K562 (cell line): Measurements from ENCODE around the gene METRN. TPM values are rescaled to one million over a fixed set of nuclear protein-coding genes. Genes with fewer than 3 reads are reported as not detected.

Source experiments
- KDM2B ChIP-seq: fragments of 250-450 bp; sonication (Bioruptor Pico); IDR thresholded peaks from 2 replicates; pipeline ENCODE4 v1.8.0; 2021; ENCODE audit warnings: mild to moderate bottlenecking, moderate library complexity
- LCOR ChIP-seq: sonication (generic); formaldehyde crosslinking; IDR thresholded peaks from 2 replicates; pipeline ENCODE4 v1.8.0; 2022; ENCODE audit warnings: mild to moderate bottlenecking, missing genetic modification reagents
- POU5F1 ChIP-seq: fragments of 150-350 bp; IDR thresholded peaks from 2 replicates; pipeline ENCODE4 v1.6.1; 2014; ENCODE audit warnings: borderline replicate concordance, low read length, low read depth, mild to moderate bottlenecking; ENCODE audit not compliant: partially characterized antibody
- SIN3B ChIP-seq: fragments of 450-650 bp; IDR thresholded peaks from 2 replicates; pipeline ENCODE4 v1.6.1; 2017; ENCODE audit warnings: low read depth, mild to moderate bottlenecking, moderate library complexity
- XRCC3 ChIP-seq: fragments of 450-650 bp; IDR thresholded peaks from 2 replicates; pipeline ENCODE4 v1.6.1; 2017; ENCODE audit warnings: mild to moderate bottlenecking, moderate library complexity
- ZKSCAN1 ChIP-seq: fragments of 150-350 bp; IDR thresholded peaks from 2 replicates; pipeline ENCODE4 v1.6.1; 2016; ENCODE audit warnings: low read depth, low read length
- ZNF274 ChIP-seq: IDR thresholded peaks from 2 replicates; pipeline ENCODE4 v1.6.1; 2011; ENCODE audit warnings: low read depth, mild to moderate bottlenecking, low read length, moderate library complexity, borderline replicate concordance
- polyA plus RNA-seq, 8 experiments: library from polyadenylated mRNA; depleted of rRNA in 4 of 8; stranded (reverse) in 5 of 8; unstranded in 3 of 8; fragments of >200 nt; fragmentation: Nextera tagmentation in 2 of 8; fragmentation: Illumina TruSeq in 1 of 8; extraction: Ambion mirVana in 2 of 8; extraction: Trizol in 1 of 8; gene quantifications; 2 replicates each; pipeline versions ENCODE4 v1.2.1 to v1.2.3, GENCODE V29; 2011 to 2014; ENCODE audit warnings: inconsistent platforms in 1 of 8, missing spikeins in 1 of 8
- total RNA-seq, 7 experiments: library from RNA; depleted of rRNA in 6 of 7; stranded (reverse); fragments of >200 nt in 6 of 7; fragmentation: Illumina TruSeq in 2 of 7; extraction: Trizol in 2 of 7; gene quantifications; 2 replicates each; pipeline versions ENCODE4 v1.2.1 to v1.2.3, GENCODE V29; 2011 to 2021; ENCODE audit warnings: low replicate concordance in 1 of 7
- TF ChIP-seq, protein P1 (sequence below): IDR thresholded peaks from 3 replicates; pipeline ENCODE4 v1.6.1; 2011; ENCODE audit warnings: borderline replicate concordance, mild to moderate bottlenecking; ENCODE audit not compliant: insufficient read length, insufficient read depth
- TF ChIP-seq, protein P2 (sequence below): fragments of 250-450 bp; sonication (Bioruptor Pico); IDR thresholded peaks from 2 replicates; pipeline ENCODE4 v1.8.0; 2021; ENCODE audit warnings: moderate library complexity, mild to moderate bottlenecking, inconsistent platforms
- TF ChIP-seq, protein P3 (sequence below), 2 experiments: fragments of 450-650 bp; IDR thresholded peaks; 2 replicates each; pipeline ENCODE4 v1.6.1; 2016; ENCODE audit warnings: mild to moderate bottlenecking in 2 of 2, borderline replicate concordance in 1 of 2, low read depth in 1 of 2, moderate library complexity in 1 of 2
- TF ChIP-seq, protein P4 (sequence below): fragments of 450-650 bp; IDR thresholded peaks from 2 replicates; pipeline ENCODE4 v1.7.1; 2018; ENCODE audit warnings: mild to moderate bottlenecking, low read depth; ENCODE audit not compliant: partially characterized antibody
- TF ChIP-seq, protein P5 (sequence below): sonication (generic); formaldehyde crosslinking; IDR thresholded peaks from 2 replicates; pipeline ENCODE4 v1.8.0; 2023; ENCODE audit warnings: mild to moderate bottlenecking, missing genetic modification reagents

Gene METRN
- total and polyA plus RNA-seq, 9 of the 15 experiments (the other 6 are each of a cell fraction or from before 2014, with no cell fraction given): 0.20 to 89.8 (median 15.4) TPM

DNA sequence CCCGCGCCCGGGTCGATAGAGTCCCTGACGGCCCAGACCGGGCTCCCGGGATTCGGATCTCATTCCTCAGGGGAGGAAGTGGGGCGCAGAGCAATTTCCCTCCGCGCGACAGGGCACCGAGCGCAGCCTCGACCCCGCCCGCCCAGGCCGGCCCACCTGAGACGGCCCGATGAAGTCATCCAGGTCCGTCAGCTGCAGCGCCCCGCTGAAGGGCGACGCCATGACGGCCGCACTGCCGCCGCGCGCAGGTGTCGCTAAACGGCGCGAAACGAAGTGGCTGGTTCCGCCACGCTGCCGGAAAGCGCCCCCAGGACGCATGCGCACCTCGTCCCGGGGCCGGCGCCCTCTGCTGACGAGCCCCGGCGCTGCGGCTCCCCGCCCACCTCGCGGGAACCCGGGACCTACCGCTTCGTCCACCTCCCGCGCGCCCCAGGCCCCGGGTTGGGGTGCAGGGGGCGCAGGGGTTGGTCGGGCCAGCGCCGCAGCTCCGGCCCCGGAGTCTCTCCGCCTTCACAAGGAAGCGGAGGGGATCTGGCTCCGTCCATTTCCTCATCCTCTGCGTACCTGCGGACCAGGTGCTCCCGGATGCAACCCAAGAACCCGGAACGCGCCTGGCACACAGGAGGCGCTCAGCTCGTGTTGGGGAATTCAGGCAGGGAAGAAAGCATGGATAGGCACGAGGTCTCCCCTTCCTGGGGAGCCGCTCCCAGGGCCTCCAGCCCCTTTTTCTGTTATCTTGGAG is 26.0 kb downstream of the METRN start, which contains the start of gene CIAO3 (continued):
- TF ChIP-seq ZKSCAN1 (no peak), KDM2B (CRISPR knock-in tag) (0 out of 2 replicates have a peak, but pooled peaks have one; percentile 10), POU5F1 (peak; percentile 97), SIN3B (peak; percentile 90), LCOR (no peak), ZNF274 (no peak), XRCC3 (no peak)
- TF ChIP-seq, protein P1, sequence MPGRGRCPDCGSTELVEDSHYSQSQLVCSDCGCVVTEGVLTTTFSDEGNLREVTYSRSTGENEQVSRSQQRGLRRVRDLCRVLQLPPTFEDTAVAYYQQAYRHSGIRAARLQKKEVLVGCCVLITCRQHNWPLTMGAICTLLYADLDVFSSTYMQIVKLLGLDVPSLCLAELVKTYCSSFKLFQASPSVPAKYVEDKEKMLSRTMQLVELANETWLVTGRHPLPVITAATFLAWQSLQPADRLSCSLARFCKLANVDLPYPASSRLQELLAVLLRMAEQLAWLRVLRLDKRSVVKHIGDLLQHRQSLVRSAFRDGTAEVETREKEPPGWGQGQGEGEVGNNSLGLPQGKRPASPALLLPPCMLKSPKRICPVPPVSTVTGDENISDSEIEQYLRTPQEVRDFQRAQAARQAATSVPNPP: no peak
- TF ChIP-seq, protein P2, sequence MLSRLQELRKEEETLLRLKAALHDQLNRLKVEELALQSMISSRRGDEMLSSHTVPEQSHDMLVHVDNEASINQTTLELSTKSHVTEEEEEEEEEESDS (CRISPR knock-in tag): no peak
- TF ChIP-seq, protein P3, sequence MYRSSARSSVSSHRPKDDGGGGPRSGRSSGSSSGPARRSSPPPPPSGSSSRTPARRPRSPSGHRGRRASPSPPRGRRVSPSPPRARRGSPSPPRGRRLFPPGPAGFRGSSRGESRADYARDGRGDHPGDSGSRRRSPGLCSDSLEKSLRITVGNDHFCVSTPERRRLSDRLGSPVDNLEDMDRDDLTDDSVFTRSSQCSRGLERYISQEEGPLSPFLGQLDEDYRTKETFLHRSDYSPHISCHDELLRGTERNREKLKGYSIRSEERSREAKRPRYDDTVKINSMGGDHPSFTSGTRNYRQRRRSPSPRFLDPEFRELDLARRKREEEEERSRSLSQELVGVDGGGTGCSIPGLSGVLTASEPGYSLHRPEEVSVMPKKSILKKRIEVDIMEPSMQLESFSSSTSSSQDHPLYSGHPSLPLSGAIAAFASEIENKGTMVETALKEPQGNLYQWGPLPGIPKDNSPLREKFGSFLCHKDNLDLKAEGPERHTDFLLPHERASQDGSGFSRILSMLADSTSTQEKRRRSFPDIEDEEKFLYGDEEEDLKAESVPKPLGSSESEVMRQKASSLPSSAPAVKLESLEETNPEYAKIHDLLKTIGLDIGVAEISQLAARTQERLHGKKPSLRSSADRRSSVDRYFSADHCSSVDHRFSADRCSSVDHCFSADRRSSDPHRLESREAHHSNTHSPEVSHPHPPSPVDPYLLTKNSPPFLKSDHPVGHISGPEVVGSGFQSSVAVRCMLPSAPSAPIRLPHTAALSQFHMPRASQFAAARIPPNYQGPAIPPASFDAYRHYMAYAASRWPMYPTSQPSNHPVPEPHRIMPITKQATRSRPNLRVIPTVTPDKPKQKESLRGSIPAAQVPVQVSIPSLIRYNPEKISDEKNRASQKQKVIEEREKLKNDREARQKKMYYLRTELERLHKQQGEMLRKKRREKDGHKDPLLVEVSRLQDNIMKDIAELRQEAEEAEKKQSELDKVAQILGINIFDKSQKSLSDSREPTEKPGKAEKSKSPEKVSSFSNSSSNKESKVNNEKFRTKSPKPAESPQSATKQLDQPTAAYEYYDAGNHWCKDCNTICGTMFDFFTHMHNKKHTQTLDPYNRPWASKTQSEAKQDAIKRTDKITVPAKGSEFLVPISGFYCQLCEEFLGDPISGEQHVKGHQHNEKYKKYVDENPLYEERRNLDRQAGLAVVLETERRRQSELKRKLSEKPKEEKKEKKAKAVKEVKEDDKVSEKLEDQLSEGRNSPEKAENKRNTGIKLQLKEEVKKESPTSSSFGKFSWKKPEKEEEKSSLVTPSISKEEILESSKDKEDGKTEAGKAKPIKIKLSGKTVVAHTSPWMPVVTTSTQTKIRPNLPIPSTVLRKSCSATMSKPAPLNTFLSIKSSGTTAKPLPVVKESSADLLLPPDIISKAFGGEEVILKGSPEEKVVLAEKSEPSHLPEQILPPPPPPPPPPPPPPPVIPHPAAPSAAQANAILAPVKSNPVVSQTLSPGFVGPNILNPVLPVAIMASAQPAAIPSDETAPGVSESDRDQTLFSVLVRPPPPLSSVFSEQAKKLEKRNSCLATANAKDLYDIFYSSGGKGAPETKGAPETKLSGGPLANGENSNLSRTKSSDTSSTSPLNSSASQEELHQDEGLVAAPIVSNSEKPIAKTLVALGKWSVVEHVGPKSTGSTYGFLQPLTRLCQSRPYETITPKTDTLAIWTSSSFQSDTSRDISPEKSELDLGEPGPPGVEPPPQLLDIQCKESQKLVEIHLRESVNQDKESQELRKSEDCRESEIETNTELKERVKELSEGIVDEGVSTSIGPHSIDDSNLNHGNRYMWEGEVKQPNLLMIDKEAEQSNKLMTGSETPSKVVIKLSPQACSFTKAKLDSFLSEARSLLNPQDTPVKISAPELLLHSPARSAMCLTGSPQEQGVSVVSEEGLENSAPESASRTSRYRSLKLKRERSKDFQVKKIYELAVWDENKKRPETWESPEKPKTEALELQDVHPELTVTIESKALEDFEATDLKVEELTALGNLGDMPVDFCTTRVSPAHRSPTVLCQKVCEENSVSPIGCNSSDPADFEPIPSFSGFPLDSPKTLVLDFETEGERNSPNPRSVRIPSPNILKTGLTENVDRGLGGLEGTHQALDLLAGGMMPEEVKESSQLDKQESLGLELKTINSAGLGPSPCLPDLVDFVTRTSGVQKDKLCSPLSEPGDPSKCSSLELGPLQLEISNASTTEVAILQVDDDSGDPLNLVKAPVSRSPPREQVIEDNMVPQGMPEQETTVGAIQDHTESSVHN (IDR thresholded peaks at IDR 0.05; ENCODE audit: borderline replicate concordance in 1 of 2, low read depth in 1 of 2): no peak
- TF ChIP-seq, protein P4, sequence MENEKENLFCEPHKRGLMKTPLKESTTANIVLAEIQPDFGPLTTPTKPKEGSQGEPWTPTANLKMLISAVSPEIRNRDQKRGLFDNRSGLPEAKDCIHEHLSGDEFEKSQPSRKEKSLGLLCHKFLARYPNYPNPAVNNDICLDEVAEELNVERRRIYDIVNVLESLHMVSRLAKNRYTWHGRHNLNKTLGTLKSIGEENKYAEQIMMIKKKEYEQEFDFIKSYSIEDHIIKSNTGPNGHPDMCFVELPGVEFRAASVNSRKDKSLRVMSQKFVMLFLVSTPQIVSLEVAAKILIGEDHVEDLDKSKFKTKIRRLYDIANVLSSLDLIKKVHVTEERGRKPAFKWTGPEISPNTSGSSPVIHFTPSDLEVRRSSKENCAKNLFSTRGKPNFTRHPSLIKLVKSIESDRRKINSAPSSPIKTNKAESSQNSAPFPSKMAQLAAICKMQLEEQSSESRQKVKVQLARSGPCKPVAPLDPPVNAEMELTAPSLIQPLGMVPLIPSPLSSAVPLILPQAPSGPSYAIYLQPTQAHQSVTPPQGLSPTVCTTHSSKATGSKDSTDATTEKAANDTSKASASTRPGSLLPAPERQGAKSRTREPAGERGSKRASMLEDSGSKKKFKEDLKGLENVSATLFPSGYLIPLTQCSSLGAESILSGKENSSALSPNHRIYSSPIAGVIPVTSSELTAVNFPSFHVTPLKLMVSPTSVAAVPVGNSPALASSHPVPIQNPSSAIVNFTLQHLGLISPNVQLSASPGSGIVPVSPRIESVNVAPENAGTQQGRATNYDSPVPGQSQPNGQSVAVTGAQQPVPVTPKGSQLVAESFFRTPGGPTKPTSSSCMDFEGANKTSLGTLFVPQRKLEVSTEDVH: peak; percentile 99
- TF ChIP-seq, protein P5, sequence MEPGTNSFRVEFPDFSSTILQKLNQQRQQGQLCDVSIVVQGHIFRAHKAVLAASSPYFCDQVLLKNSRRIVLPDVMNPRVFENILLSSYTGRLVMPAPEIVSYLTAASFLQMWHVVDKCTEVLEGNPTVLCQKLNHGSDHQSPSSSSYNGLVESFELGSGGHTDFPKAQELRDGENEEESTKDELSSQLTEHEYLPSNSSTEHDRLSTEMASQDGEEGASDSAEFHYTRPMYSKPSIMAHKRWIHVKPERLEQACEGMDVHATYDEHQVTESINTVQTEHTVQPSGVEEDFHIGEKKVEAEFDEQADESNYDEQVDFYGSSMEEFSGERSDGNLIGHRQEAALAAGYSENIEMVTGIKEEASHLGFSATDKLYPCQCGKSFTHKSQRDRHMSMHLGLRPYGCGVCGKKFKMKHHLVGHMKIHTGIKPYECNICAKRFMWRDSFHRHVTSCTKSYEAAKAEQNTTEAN (CRISPR knock-in tag): no peak
